Calu3 (cell line): Measurements from ENCODE around the gene TSSK2. TPM values are rescaled to one million over a fixed set of nuclear protein-coding genes. Genes with fewer than 3 reads are reported as not detected.

Experiments used
- BruUV-seq: library from RNA; stranded (reverse); fragments of 400-500 nt; replicated peaks from 2 replicates; lab custom pipeline; 2021; lab: Mats Ljungman, UMichigan
- CTCF ChIA-PET: fragments of 300-600 bp; sonication (Branson Sonifier 250); formaldehyde crosslinking; loops from one replicate; lab custom pipeline; 2022; ENCODE audit warnings: antibody characterized with exemption; lab: Charles Lee
- DNase-seq: peaks from one replicate; pipeline ENCODE4 v3.0.0; 2022
- H3K27ac Mint-ChIP-seq: one replicate; pipeline ENCODE4 v1.8.0; 2022; ENCODE audit warnings: mixed read lengths; ENCODE audit not compliant: unreplicated experiment
- H3K27me3 Mint-ChIP-seq: one replicate; pipeline ENCODE4 v1.8.0; 2022; ENCODE audit warnings: mixed read lengths; ENCODE audit not compliant: unreplicated experiment
- H3K36me3 Mint-ChIP-seq: one replicate; pipeline ENCODE4 v1.8.0; 2022; ENCODE audit warnings: mild to moderate bottlenecking, moderate library complexity, mixed read lengths; ENCODE audit not compliant: insufficient read depth, unreplicated experiment
- H3K4me1 Mint-ChIP-seq: one replicate; pipeline ENCODE4 v1.8.0; 2022; ENCODE audit warnings: mild to moderate bottlenecking, low read depth, mixed read lengths; ENCODE audit not compliant: unreplicated experiment
- H3K4me3 Mint-ChIP-seq: one replicate; pipeline ENCODE4 v1.8.0; 2022; ENCODE audit warnings: mild to moderate bottlenecking, low read depth, moderate library complexity, mixed read lengths; ENCODE audit not compliant: unreplicated experiment
- H3K9me3 Mint-ChIP-seq: one replicate; pipeline ENCODE4 v1.8.0; 2022; ENCODE audit warnings: low read depth, mixed read lengths; ENCODE audit not compliant: unreplicated experiment
- intact Hi-C: fragments of 100-400 bp; cut with micrococcal nuclease; formaldehyde crosslinking; loops from one replicate; pipeline ENCODE4 v1.10.0; 2022; ENCODE audit not compliant: unreplicated experiment
- total RNA-seq: library from RNA; stranded (reverse); gene quantifications from 2 replicates; pipeline ENCODE4 v1.2.3, GENCODE V29; 2022
- TF ChIP-seq, protein P1 (sequence below): fragments of 200-600 bp; IDR thresholded peaks from one replicate; pipeline ENCODE4 v1.8.0; 2022; ENCODE audit warnings: antibody characterized with exemption; ENCODE audit not compliant: unreplicated experiment

Gene TSSK2
- total RNA-seq, 1 experiment from 2014 or later = not detected

DNA sequence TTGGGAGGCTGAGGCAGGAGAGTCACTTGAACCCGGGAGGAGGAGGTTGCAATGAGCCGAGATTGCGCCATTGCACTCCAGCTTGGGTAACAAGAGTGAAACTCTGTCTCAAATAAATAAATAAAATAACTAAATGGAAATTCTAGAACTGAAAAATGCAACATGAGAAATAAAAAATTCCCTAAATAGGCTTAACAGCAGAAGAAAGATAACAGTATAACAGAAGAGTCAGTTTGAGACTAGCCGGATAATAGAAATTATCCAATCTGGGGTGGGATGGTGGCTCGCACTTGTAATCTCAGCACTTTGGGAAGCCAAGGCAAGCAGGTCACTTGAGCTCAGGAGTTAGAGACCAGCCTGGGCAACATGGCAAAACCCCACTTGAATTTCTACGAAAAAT is 33.3 kb downstream of the TSSK2 start:
- peaks cover 10% of the 10 kb centered on the region for H3K4me1 Mint-ChIP-seq
- H3K36me3 Mint-ChIP-seq = no peaks in the 10 kb centered on the region
- no peak overlapping the region for H3K4me3 Mint-ChIP-seq
- no peaks in the 10 kb centered on the region for H3K9me3 Mint-ChIP-seq
- DNase-seq = no peak
- TF ChIP-seq, protein P1, sequence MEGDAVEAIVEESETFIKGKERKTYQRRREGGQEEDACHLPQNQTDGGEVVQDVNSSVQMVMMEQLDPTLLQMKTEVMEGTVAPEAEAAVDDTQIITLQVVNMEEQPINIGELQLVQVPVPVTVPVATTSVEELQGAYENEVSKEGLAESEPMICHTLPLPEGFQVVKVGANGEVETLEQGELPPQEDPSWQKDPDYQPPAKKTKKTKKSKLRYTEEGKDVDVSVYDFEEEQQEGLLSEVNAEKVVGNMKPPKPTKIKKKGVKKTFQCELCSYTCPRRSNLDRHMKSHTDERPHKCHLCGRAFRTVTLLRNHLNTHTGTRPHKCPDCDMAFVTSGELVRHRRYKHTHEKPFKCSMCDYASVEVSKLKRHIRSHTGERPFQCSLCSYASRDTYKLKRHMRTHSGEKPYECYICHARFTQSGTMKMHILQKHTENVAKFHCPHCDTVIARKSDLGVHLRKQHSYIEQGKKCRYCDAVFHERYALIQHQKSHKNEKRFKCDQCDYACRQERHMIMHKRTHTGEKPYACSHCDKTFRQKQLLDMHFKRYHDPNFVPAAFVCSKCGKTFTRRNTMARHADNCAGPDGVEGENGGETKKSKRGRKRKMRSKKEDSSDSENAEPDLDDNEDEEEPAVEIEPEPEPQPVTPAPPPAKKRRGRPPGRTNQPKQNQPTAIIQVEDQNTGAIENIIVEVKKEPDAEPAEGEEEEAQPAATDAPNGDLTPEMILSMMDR = no peak
- H3K27me3 Mint-ChIP-seq = peaks cover 35% of the 10 kb centered on the region
- H3K27ac Mint-ChIP-seq = no peak overlapping the region
- no TSS peak for BruUV-seq
- intact Hi-C loops = no loop called here
- CTCF ChIA-PET = no interaction called here

DNA sequence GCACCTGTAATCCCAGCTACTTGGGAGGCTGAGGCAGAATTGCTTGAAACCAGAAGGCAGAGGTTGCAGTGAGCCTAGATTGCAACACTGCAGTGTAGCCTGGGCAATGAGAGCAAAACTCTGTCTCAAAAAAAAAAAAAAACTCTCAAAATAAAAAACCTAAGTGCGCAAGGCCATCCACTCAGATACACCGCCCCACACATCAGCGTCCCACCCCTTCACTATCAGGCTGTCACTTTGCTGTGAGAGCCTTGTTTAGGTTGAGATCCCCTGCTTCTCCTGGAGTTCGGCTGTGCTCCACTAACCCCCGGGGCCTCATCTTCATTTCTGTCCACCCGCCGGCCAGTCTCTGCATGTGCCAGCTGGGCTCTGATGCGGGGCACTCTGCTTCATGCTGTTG is 35.3 kb downstream of the TSSK2 start:
- Mint-ChIP-seq H3K9me3 (no peaks in the 10 kb centered on the region), H3K4me1 (peaks cover 10% of the 10 kb centered on the region), H3K27me3 (peaks cover 50% of the 10 kb centered on the region), H3K27ac (no peak overlapping the region), H3K36me3 (peaks cover 8% of the 10 kb centered on the region), H3K4me3 (no peak overlapping the region)
- intact Hi-C loops = no loop called here
- TF ChIP-seq, protein P1 = no peak
- CTCF ChIA-PET = no interaction called here
- no peak for DNase-seq
- no TSS peak for BruUV-seq

DNA sequence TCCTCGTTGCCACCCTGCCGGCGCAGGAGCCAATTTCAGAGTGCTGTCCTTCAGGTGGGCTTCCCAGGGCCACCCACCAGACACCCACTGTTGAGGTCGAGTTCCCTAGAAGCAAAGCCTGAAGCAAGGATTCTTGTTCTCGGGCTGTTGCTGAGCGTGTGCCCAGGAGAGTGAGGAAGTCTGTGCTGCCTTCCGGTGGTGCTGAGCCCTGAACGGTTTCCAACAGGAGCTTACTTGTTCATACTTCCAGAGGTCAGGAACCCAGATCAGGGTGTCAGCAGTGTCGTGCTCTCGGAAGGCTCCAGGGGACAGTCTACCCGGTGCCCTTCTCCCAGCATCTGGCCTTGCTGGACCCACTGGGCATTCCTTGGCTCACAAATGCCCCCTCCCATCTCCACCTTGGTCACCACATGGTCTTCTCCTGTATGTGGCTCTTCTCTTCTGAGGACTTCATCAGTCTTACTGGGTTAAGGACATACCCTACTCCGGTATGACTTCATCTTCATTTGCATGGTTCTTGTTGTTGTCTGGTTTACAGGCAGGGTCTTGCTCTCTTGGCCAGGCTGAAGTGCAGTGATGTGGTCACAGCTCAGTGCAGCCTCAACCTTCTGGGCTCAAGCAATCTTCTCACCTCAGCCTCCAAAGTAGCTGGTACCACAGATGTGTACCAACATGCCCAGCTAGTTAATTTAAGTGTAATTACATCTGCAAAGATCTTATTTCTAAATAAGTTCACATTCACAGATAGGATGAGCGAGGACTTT is 36.2 kb downstream of the TSSK2 start:
- no peak for DNase-seq
- H3K9me3 Mint-ChIP-seq = no peaks in the 10 kb centered on the region
- H3K4me1 Mint-ChIP-seq = peaks cover 12% of the 10 kb centered on the region
- TF ChIP-seq, protein P1 = no peak
- H3K36me3 Mint-ChIP-seq = peaks cover 17% of the 10 kb centered on the region
- H3K27me3 Mint-ChIP-seq = peaks cover 50% of the 10 kb centered on the region
- intact Hi-C loops = no loop called here
- no peak overlapping the region for H3K27ac Mint-ChIP-seq
- CTCF ChIA-PET = no interaction called here
- H3K4me3 Mint-ChIP-seq = no peak overlapping the region
- BruUV-seq = no TSS peak

DNA sequence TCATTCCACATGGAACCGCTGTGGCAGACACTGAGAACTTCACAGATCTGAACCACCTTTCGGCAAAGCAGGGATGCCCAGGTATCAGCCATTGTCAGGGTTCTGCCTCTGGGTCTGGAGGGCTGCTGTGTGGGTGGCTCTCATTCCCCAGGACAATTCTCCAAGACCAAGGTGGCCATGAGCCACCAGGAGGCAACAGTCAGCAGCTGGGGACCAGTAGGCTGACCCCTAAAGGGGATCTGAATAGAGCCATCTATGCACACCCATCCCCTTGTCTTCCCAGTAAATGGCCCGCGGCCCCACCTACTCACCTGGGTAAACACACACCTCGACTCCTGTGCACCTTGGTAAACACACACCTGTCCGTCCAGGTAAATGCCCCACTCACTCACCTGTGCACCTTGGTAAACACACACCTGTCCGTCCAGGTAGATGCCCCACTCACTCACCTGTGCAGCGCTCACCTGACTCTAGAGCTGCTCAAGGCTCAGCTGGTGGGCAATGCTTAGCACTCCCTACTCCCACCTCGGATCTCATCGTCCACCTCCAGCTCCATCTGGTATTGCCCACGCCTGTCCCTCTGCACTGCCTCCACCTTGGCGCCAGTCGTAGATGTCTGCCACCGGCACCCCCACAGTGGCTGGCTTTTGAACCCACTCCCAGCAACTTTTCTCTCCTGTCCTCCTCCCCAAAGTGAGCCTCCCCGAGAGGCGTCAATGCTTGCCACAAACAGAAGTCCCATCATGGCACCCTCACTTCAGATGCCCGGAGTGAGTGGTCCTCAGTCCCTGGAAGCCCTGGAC is 37.2 kb downstream of the TSSK2 start:
- H3K4me3 Mint-ChIP-seq = peak overlapping the region; percentile 76
- BruUV-seq = no TSS peak
- peak overlapping the region; percentile 12 for H3K27ac Mint-ChIP-seq
- DNase-seq = no peak
- TF ChIP-seq, protein P1 = no peak
- CTCF ChIA-PET = no interaction called here
- peaks cover 22% of the 10 kb centered on the region for H3K4me1 Mint-ChIP-seq
- intact Hi-C loops = no loop called here
- peaks cover 50% of the 10 kb centered on the region for H3K27me3 Mint-ChIP-seq
- no peaks in the 10 kb centered on the region for H3K9me3 Mint-ChIP-seq
- peaks cover 27% of the 10 kb centered on the region for H3K36me3 Mint-ChIP-seq
